Measurements from ENCODE around the gene SPINK9.
"Not testable (repeated sequence)": the region's sequence is repeated elsewhere in the genome, so short reads cannot be mapped to it uniquely, and the experiment has no call there.

SPINK9 gene

GRCh38 chr5:148335259-148335658 lies at the start of gene SPINK9:
Gene SPINK9 (plus strand): TSS chr5:148335559. CDS start chr5:148335614, 55 bp downstream.
- no peak for DNase-seq (ENCODE audit: extremely low read depth in 1 of 2, low read depth in 1 of 2)

- no peak for DNase-seq (ENCODE audit: extremely low read depth in 1 of 2, low read depth in 1 of 2)
These were observed 44.8 kb upstream of the SPINK9 start for GRCh38 chr5:148290271-148291195.

GRCh38 chr5:148297731-148298130 lies 37.6 kb upstream of the SPINK9 start:
- DNase-seq (ENCODE audit: extremely low read depth in 1 of 2, low read depth in 1 of 2), result no peak

GRCh38 chr5:148306446-148306845 lies 28.9 kb upstream of the SPINK9 start:
- no peak for DNase-seq (ENCODE audit: extremely low read depth in 1 of 2, low read depth in 1 of 2)

GRCh38 chr5:148309019-148309418 lies 26.3 kb upstream of the SPINK9 start:
- DNase-seq (ENCODE audit: extremely low read depth in 1 of 2, low read depth in 1 of 2), result no peak

- DNase-seq (ENCODE audit: extremely low read depth in 1 of 2, low read depth in 1 of 2), result no peak
These were observed 25.6 kb upstream of the SPINK9 start for GRCh38 chr5:148309746-148310145.

GRCh38 chr5:148311484-148311883 lies 23.9 kb upstream of the SPINK9 start:
- DNase-seq (ENCODE audit: extremely low read depth in 1 of 2, low read depth in 1 of 2), result no peak

- DNase-seq (ENCODE audit: extremely low read depth in 1 of 2, low read depth in 1 of 2), result no peak
These were observed 23.2 kb upstream of the SPINK9 start, which contains the start of gene SPINK7 for GRCh38 chr5:148312153-148312552. Gene SPINK7 (plus strand): TSS chr5:148312423. CDS start chr5:148312484, 61 bp downstream.

- no peak for DNase-seq (ENCODE audit: extremely low read depth in 1 of 2, low read depth in 1 of 2)
These were observed 21.2 kb upstream of the SPINK9 start for GRCh38 chr5:148314187-148314586.

- DNase-seq (ENCODE audit: extremely low read depth in 1 of 2, low read depth in 1 of 2), result no peak
These were observed 20.6 kb upstream of the SPINK9 start for GRCh38 chr5:148314731-148315130.

GRCh38 chr5:148320011-148320963 lies 15.1 kb upstream of the SPINK9 start:
- DNase-seq (ENCODE audit: extremely low read depth in 1 of 2, low read depth in 1 of 2), result not testable (repeated sequence)

- DNase-seq (ENCODE audit: extremely low read depth in 1 of 2, low read depth in 1 of 2), result no peak
These were observed 2.0 kb upstream of the SPINK9 start for GRCh38 chr5:148333262-148333849.

- no peak for DNase-seq (ENCODE audit: extremely low read depth in 1 of 2, low read depth in 1 of 2)
These were observed 1.5 kb downstream of the SPINK9 start for GRCh38 chr5:148336704-148337435.

GRCh38 chr5:148342371-148343045 lies 7.1 kb downstream of the SPINK9 start:
- no peak for DNase-seq (ENCODE audit: extremely low read depth in 1 of 2, low read depth in 1 of 2)

- no peak for DNase-seq (ENCODE audit: extremely low read depth in 1 of 2, low read depth in 1 of 2)
These were observed 7.7 kb downstream of the SPINK9 start for GRCh38 chr5:148343046-148343407.

- DNase-seq (ENCODE audit: extremely low read depth in 1 of 2, low read depth in 1 of 2), result no peak
These were observed 8.5 kb downstream of the SPINK9 start for GRCh38 chr5:148343603-148344487.

GRCh38 chr5:148347706-148348105 lies 12.3 kb downstream of the SPINK9 start:
- DNase-seq (ENCODE audit: extremely low read depth in 1 of 2, low read depth in 1 of 2), result no peak

GRCh38 chr5:148352696-148353095 lies 17.3 kb downstream of the SPINK9 start:
- DNase-seq (ENCODE audit: extremely low read depth in 1 of 2, low read depth in 1 of 2), result no peak

- no peak for DNase-seq (ENCODE audit: extremely low read depth in 1 of 2, low read depth in 1 of 2)
These were observed 18.3 kb downstream of the SPINK9 start for GRCh38 chr5:148353634-148354033.

All from stimulated activated CD8-positive, alpha-beta memory T cell treated with anti-CD3 and anti-CD28 coated beads, Interleukin-7, amount 100 ng/mL, for 48 hours (primary cell).